GM12875 (cell line): ENCODE data around the gene ITGA1.

Source experiments
- H3K4me3 ChIP-seq: one replicate; pipeline ENCODE4 v1.5.1; 2011; ENCODE audit warnings: low read depth, low read length, control low read depth
- TF ChIP-seq, protein P1 (sequence below): IDR thresholded peaks from 2 replicates; pipeline ENCODE4 v1.5.1; 2011; ENCODE audit warnings: low read depth, mild to moderate bottlenecking, control low read depth, inconsistent platforms, low read length, moderate library complexity, borderline replicate concordance; ENCODE audit not compliant: insufficient read depth

The ITGA1 gene

DNA sequence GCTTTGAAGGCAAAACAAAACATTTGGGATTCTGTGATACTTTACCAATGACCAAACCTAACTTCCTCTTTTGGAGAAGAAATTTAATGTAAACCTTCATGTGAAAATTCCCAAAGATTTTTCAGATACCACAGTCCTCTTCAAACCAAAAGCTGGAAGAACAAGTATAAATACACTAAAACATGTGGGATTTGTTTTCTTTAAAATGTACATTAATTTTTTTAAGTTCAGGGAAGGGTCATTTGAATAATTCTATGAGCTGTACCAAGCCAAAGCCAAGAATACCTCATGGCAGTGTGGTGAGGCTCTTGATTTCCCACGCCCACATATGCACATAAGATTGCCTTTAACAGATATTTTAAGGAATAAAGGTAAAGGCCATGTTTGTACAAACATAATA, 28.4 kb upstream of the ITGA1 start:
- H3K4me3 ChIP-seq, result no peak overlapping the region
- TF ChIP-seq, protein P1, sequence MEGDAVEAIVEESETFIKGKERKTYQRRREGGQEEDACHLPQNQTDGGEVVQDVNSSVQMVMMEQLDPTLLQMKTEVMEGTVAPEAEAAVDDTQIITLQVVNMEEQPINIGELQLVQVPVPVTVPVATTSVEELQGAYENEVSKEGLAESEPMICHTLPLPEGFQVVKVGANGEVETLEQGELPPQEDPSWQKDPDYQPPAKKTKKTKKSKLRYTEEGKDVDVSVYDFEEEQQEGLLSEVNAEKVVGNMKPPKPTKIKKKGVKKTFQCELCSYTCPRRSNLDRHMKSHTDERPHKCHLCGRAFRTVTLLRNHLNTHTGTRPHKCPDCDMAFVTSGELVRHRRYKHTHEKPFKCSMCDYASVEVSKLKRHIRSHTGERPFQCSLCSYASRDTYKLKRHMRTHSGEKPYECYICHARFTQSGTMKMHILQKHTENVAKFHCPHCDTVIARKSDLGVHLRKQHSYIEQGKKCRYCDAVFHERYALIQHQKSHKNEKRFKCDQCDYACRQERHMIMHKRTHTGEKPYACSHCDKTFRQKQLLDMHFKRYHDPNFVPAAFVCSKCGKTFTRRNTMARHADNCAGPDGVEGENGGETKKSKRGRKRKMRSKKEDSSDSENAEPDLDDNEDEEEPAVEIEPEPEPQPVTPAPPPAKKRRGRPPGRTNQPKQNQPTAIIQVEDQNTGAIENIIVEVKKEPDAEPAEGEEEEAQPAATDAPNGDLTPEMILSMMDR, result no peak

DNA sequence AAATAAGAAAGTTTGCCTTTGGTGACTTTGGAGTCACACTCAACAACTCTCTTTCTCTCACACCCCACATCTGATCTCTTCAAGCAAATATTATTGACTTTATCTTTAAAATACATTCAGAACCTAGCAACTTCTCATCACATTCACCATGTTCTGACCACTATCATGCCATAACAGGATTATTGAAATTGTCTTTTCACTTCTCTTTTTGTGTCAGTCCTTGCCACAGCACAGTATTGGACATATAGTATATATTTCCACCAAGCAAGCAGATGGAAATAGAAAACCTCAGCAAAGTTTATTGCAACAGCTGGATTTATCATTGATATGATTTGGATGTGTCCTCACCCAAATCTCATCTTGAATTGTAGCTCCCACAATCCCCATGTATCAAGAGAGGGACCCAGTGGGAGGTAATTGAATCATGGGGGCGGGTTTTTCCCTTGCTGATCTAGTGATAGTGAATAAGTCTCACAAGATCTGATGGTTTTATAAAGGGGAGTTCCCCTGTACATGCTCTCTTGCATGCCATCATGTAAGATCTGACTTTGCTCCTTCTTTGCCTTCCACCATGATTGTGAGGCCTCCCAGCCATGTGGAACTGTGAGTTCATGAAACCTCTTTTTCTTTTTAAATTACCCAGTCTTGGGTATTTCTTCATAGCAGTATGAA, 26.9 kb upstream of the ITGA1 start:
- TF ChIP-seq, protein P1, result no peak

DNA sequence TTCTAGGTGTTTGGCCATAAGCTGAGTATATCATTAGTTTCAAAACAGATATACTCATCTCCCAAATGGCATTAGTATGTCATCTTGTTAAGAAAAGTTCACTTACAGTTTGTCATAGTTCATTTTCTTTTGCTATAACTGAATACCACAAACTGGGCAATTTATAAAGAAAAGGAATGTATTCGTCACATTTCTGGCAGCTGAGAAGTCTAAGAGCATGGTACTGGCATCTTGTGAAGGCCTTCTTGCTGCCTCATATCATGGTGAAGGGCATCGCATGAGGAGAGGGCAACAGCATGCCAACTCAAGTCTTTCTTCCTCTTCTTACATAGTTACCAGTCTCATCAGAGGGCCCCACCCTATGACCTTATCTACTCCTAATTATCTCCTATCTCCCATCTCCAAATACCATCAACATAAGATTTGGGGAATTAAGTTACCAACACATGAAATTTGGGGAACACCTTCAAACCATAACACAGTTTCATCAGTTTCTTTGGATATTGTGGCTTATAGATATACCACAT, 20.4 kb upstream of the ITGA1 start:
- TF ChIP-seq, protein P1, result no peak
- H3K4me3 ChIP-seq, result no peak overlapping the region

More for the DNA sequence above, 26.9 kb upstream of the ITGA1 start:
- H3K4me3 ChIP-seq, result no peak overlapping the region

DNA sequence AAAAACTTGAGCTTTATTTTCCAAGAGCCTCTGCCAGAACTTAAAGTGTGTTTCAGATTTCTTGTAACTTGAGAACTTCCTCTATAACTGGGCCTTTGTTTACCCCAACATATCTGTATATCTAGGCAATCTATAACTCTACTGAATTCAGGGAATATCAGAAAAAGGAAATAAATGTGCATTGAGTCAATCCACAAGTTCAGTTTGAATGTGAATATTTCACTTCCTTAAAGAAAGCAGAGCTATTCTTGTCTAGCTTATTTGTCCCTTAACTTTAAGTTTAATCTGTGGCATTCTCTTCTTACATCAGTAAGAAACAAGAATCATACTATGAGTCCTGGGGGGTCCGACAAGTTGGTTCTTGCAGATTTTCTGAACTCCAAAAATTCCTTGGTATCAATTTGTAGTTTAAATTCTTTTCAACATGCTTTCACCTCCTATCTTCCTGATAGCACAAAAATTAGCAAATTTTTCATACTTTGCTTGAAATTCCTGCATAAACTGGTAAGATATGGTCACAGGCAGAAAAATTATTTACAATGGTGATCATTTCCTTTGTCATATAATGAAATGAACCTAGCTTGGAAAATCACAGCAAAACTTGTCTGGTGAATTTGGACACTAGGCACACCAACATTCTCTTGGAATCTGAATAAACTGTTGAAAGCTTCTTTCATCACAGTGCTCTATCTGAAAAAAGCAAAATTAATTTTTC, 19.8 kb upstream of the ITGA1 start:
- TF ChIP-seq, protein P1, result no peak
- H3K4me3 ChIP-seq, result no peak overlapping the region

DNA sequence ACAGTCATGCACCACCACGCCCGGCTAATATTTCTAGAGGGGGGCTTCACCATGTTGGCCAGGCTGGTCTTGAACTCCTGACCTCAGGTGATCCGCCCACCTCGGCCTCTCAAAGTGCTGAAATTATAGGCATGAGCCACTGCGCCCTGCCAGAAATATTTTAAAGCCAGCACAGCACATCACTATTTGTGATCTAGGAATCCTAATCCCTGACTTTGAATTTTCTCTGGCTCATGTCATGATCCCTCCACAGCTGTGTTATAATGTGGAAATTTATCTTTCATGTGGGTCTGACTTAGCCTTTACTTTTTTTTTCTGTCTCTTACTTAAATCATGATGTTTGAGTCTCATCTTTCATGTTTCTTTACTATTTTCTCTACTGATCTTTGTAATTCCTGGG, 18.7 kb upstream of the ITGA1 start:
- no peak overlapping the region for H3K4me3 ChIP-seq
- TF ChIP-seq, protein P1, result no peak

DNA sequence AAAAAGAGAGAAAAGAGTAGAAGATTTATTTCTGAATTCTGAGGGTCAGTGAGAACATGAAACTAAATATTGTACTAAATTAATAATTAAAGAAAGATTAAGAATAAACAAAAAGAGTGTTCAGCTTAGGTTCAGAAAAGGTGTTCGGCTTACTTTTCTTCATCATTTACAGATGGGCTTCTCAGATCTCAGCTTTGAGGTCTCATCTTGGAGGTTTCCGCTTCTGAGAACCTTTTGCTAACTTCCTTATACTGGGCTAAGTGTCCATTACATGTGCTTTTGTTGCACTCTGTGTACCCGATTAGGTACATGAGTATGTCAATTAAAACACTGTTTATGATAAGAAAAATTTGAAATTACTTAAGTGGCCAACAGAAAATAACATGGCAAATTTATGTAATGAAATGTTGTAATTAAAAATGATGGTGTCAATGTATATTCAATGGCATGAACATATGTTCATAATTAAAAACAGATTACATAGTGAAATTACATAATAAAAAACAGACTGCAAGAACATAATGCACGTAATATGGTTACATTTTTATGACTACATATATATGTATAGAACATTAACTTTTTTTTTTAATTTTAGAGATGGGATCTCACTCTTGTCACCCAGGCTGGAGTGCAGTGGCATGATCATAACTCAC, 17.3 kb upstream of the ITGA1 start:
- TF ChIP-seq, protein P1, result no peak
- H3K4me3 ChIP-seq, result no peak overlapping the region
